ENCODE data around the gene GPR61. TPM values are rescaled to one million over a fixed set of nuclear protein-coding genes. Genes with fewer than 3 reads are reported as not detected.

GPR61 gene
- total RNA-seq, 1 donor from 2014 or later, result not detected

DNA sequence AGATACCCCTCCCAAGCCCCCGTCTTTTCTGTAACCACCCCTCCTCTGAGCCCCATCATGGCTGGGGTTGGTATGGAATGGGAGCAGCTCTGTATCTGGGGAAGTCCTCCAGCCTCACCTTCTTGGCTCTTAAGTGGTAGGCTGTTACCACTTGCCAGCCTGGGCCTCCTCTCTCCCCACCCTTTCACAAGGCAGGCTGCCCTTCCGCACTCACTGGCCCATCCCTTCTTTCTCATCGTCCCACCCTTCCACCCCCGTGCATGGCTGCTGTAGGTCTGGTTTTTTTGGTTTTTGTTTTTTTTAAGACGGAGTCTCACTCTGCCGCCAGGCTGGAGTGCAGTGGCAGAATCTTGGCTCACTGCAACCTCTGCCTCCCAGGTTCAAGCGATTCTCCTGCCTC is 40.6 kb upstream of the GPR61 start:
- Mint-ChIP-seq H3K9me3 (no peaks in the 10 kb centered on the region), H3K4me1 (ENCODE audit: unreplicated experiment) (peaks cover 36% of the 10 kb centered on the region), H3K27me3 (no peaks in the 10 kb centered on the region), H3K27ac (peak overlapping the region; percentile 71), H3K36me3 (no peaks in the 10 kb centered on the region), H3K4me3 (peak overlapping the region; percentile 31)
- TF ChIP-seq, protein P1, sequence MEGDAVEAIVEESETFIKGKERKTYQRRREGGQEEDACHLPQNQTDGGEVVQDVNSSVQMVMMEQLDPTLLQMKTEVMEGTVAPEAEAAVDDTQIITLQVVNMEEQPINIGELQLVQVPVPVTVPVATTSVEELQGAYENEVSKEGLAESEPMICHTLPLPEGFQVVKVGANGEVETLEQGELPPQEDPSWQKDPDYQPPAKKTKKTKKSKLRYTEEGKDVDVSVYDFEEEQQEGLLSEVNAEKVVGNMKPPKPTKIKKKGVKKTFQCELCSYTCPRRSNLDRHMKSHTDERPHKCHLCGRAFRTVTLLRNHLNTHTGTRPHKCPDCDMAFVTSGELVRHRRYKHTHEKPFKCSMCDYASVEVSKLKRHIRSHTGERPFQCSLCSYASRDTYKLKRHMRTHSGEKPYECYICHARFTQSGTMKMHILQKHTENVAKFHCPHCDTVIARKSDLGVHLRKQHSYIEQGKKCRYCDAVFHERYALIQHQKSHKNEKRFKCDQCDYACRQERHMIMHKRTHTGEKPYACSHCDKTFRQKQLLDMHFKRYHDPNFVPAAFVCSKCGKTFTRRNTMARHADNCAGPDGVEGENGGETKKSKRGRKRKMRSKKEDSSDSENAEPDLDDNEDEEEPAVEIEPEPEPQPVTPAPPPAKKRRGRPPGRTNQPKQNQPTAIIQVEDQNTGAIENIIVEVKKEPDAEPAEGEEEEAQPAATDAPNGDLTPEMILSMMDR (conservative IDR thresholded peaks at IDR 0.05), result no peak
- no peak for DNase-seq (ENCODE audit: extremely low spot score, unreplicated experiment)

DNA sequence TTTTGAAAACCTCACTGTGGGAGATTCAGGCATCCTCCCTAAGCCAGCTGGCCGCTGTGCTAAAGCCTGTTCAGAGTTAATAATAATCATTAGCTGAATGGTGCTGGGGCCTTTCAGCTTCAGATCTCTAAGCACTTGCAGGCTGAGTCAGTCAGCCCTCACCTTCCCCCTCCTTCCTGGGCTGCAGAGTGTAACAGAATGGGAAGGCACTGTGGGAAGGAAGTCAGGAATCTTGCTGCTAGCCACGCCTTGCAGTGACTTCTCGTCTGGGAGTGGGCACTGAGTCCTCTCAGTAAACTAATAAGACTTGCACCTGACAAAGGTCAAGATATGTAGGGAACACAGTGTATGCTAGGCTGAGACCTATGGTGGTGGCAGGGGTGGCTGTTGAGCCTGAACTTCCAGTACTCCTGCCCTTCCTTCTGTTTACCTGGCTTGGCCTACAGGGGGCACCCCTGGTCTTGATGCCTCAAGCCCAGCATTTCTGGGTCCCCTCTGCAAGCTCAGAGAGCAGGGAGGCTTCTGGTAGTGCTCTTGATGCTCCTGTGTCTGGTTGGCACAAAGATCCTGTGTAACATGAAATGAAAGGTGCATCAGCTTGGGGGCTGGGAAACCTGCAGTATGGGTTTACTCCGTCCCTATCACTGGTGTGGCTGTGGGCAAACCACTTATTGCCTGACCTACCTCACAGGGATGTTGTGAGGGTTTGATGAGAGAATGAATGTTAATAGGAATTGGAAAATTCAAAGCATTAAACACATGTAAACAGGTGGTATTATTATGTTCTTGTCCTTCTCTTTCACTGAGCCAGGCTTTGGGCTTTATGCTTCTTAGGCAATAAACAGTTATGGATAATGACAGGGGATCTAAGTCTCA is 39.8 kb upstream of the GPR61 start:
- H3K27me3 Mint-ChIP-seq, result no peaks in the 10 kb centered on the region
- peak overlapping the region; percentile 71 for H3K27ac Mint-ChIP-seq
- TF ChIP-seq, protein P1 (conservative IDR thresholded peaks at IDR 0.05), result peak; percentile 53
- peak overlapping the region; percentile 58 for H3K4me3 Mint-ChIP-seq
- H3K9me3 Mint-ChIP-seq, result no peaks in the 10 kb centered on the region
- no peak for DNase-seq (ENCODE audit: extremely low spot score, unreplicated experiment)
- peaks cover 36% of the 10 kb centered on the region for H3K4me1 Mint-ChIP-seq (ENCODE audit: unreplicated experiment)
- H3K36me3 Mint-ChIP-seq, result no peaks in the 10 kb centered on the region

DNA sequence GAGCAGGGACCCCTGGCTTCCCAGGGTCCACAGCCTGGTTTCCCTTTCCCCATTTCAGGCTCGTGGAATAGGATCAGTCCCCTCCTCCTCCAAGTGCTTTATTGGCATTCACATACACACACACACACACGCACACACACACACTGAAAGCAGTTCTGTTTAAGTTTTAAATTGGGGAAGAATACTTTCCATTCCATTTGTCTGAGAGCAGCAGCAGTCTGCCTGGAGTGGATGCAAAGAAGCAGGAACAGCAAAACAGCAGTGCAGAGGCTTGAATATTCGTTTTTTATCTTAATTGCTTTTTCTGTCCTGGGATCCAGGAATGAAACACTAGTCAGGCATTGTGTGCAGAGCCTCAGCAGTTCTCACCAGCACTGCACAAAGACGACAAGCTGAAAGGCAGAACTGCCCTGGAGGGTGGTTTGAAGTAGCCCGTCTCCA is 38.7 kb upstream of the GPR61 start:
- DNase-seq (ENCODE audit: extremely low spot score, unreplicated experiment), result no peak
- TF ChIP-seq, protein P1 (conservative IDR thresholded peaks at IDR 0.05), result no peak

DNA sequence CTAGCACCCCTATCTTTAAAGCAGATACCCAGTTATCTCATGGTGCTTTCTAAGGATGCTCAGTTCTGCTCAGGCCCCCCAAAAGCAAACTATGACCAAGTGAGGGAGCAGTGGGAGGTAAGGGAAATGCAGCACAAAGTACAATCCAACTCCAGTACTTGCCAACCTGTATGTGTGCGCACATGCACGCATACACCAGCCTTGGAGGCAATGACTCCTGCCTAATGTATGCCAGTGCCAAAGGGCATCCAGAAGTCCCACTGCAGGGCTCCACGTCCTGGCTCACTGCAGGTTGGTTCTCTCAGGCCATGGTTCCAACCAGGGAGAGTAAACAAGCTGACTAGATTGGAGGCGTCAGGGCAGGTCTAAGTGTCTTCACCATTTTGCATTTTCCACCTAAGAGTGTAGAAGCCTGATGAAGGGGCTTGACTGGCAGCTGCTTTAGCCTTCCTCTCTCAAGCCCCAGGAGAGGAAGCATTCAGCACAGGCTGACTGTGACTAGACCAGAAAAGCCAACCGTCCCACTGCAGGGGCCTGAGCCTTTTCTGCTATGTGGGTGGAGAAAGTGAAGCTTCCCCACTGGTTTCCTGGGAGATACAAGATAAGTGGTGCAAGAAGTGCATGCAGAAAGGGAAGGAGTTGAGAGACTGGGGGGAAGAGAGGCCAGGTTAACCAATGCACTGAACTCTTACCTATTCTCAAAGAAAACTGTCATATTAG is 37.9 kb upstream of the GPR61 start:
- Mint-ChIP-seq H3K36me3 (no peaks in the 10 kb centered on the region), H3K27ac (no peak overlapping the region)

More for the DNA sequence above, 38.7 kb upstream of the GPR61 start:
- Mint-ChIP-seq H3K27ac (peak overlapping the region; percentile 21), H3K9me3 (no peaks in the 10 kb centered on the region), H3K27me3 (no peaks in the 10 kb centered on the region), H3K36me3 (no peaks in the 10 kb centered on the region), H3K4me1 (ENCODE audit: unreplicated experiment) (peaks cover 31% of the 10 kb centered on the region), H3K4me3 (no peak overlapping the region)

DNA sequence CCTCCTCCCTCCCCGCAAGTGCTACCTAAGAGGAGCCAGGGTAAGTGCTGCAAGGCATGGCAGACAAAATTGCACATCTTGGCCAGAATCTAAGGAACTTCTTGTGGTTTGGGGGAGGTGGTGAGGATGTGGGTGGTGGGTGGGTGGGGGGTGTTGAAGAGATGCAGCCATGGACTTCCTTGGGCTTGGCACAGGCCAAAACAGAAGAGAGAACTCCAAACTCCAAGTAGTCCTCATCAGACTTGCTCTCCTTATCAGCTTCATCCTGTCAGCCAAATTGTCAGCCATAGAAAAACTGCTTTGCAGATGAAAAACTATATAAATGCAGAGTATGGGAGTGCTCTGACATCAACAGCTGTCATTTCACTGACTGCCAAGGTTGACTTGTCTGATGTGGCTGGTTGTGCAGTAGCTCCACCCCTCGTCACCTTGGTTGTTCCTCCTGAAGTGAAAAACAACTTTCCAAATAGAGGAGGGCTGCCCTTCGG is 37.3 kb upstream of the GPR61 start:
- no peaks in the 10 kb centered on the region for H3K27me3 Mint-ChIP-seq
- no peak for DNase-seq (ENCODE audit: extremely low spot score, unreplicated experiment)
- TF ChIP-seq, protein P1 (conservative IDR thresholded peaks at IDR 0.05), result no peak
- peaks cover 31% of the 10 kb centered on the region for H3K4me1 Mint-ChIP-seq (ENCODE audit: unreplicated experiment)
- H3K27ac Mint-ChIP-seq, result peak overlapping the region; percentile 77
- H3K36me3 Mint-ChIP-seq, result no peaks in the 10 kb centered on the region
- H3K9me3 Mint-ChIP-seq, result no peaks in the 10 kb centered on the region
- no peak overlapping the region for H3K4me3 Mint-ChIP-seq

More for the DNA sequence above, 37.9 kb upstream of the GPR61 start:
- TF ChIP-seq, protein P1 (conservative IDR thresholded peaks at IDR 0.05), result no peak
- H3K4me1 Mint-ChIP-seq (ENCODE audit: unreplicated experiment), result peaks cover 31% of the 10 kb centered on the region
- no peak overlapping the region for H3K4me3 Mint-ChIP-seq
- H3K9me3 Mint-ChIP-seq, result no peaks in the 10 kb centered on the region
- no peak for DNase-seq (ENCODE audit: extremely low spot score, unreplicated experiment)
- no peaks in the 10 kb centered on the region for H3K27me3 Mint-ChIP-seq
